HG03432 (cell line): ENCODE data around the gene TIMM29.
A peak's percentile ranks its signal among the peaks of the same experiment; 100 is the strongest.

Experiments
- ATAC-seq: cut with Tn5 transposase; IDR thresholded peaks from one replicate; pipeline ENCODE4 v1.9.1; 2021; ENCODE audit warnings: mild to moderate bottlenecking, moderate library complexity; ENCODE audit not compliant: unreplicated experiment

The TIMM29 gene

DNA sequence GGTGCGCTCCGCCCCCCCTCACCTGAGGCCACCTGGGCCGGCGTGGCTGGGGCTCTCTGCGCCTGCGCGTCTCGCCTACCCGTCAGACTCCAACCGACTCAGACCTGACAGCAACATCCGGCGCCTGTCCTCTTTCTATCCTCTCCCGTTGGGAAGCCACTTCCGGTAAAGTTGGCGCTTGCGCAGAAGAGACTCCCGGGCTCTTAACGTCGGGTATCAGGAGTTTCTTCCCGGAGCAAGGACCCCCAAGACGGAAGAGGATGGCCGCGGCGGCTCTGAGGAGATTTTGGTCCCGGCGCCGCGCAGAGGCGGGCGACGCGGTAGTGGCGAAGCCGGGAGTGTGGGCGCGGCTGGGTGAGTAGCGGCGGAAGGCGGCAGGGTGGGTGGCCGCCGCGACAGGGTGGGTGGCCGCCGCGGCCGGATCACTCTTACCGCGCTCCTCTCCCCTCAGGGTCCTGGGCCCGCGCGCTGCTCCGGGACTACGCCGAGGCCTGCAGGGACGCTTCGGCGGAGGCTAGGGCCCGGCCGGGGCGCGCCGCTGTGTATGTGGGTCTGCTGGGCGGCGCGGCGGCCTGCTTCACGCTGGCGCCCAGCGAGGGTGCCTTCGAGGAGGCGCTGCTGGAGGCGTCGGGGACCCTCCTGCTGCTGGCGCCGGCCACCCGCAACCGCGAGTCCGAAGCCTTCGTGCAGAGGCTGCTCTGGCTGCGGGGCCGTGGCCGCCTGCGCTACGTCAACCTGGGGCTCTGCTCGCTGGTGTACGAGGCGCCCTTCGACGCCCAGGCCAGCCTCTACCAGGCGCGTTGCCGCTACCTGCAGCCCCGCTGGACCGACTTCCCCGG lies at the start of gene TIMM29, which contains the start of gene YIPF2:
TIMM29 (plus strand) TSS at position 249 of the 839 bp plus-strand sequence; CDS start at position 261, 12 bp downstream.
YIPF2 (minus strand) TSS at position 77 of the 839 bp plus-strand sequence. CDS start 229 bp downstream, outside the sequence.
- ATAC-seq = peak; percentile 73

DNA sequence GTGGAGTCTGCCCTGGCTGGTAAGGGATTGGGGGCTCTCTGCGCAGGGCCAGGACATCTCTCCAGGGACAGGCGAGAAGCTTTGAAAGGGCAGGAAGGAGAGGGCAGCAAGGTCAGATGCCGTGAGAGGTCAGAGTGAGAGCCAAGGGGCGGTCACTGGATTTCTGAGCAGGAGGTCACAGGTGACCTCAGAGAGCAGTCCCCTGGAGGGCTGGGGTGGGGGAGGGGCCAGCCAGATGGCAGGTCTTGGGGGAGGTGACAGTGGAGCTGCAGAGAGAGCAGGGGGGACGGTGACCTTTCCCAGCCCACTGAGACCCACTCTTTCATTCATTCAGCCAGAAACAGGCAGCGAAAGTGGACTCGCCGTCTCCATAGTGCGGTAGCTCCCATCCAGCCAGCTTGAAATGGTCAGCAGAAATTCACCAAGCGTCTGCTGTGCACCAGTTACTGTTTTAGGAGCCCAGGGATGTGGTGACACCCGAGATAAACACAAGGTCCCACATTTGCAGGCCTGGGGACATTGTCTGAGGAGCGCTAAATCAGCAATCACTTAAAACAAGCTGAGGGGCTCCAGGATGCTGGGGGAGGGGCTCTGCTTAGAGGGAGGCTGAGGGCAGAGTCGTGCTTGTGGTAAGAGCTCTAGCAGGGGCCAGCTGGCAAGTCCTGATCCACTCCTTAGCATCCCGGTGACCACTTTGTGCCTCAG lies 47.1 kb upstream of the TIMM29 start:
- ATAC-seq = no peak

- no peak for ATAC-seq
Measured at GRCh38 chr19:10882108-10882457, 46.5 kb upstream of the TIMM29 start.

DNA sequence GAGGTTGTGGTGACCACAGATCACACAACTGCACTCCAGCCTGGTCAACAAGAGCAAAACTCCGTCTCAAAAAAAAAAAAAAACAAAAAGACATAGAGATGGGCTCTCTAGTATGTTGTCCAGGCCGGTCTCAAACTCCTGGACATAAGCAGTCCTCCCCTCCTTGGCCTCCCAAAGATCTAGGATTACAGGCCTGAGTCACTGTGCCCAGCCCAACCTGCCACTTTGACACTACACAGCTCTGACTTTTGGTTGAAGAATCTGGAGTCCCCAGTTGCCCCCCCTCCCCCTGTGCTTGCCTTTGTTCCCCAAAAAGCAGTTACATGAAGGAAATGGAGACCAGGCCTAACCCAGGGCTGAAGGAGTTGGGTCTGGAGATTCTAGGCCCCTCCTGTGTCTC lies 44.3 kb upstream of the TIMM29 start:
- ATAC-seq = no peak

DNA sequence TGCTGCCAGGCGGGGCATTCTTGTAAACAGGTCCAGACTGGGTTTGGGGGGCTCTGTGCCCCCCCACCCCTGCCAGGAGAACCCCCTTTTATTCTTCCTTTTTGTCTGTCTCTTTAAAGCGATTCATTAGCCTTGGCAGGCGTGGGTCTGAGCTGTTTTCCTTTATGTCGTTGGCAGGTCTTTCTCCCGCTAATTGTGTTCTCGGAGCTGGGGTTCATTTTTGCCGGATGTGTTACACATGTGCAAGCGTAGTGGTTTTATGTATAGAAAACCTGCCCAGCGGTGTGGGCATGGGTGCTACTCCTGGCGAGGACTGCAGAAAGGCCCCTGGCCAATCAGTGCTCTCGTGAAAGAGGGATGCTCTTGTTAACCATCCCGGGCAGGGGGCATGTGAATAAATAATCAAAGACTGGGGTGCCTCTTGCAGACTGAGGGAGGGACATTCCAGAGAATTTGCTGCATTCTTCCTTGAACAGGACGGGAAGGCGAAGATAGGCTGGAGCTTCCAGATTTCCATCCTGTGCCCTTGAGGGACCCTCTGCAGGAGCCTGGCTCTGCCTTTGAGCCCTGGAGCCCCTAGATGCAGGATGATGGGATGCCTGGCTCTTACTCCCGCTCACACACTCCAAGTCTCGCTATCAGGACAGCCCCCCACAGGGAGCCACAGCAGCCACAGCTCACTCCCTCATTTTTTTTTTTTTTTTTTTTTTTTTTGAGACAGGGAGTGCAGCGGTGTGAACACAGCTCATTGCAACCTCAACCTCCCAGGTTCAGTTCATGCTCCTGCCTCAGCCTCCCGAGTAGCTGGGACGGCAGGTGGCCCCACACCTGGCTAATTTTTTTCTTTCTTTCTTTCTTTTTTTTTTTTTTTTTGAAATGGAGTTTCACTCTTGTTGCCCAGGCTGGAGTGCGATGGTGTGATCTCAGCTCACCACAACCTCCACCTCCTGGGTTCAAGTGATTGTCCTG lies 43.1 kb upstream of the TIMM29 start:
- no peak for ATAC-seq

DNA sequence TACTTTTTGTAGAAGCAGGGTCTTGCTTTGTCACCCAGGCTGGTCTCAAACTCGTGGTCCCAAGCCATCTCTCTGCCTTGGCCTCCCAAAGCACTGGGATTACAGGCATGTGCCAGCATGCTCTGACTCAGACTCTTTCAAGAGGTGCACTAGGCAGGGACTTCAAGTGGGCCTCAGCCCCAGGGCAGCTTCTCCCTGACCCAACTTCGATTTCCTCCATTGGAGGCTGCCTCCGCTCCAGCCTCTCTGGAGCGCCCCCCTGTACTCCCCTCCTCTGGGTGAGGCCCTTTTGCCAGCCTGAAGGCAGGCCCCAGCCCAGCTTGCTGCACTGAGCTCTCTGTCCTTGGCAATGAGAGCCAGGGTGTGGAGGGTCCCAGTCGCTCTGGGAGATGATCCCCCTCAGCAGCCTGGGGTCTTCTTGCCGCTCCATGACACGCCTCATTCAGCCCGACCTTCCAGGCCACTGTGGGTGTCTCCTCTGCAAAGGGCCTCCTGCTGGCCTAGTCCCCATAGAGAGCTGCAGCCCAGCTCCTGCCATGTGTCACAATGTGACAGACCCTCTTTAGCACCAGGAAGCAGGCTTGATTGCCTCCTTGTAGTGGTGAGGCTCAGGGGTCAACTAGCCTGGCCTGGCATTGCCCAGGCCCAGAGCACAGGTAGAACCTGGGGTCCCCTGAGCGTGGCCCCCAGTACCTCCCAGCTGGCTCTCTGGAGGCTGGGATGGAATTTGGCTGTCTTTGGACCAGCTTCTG lies 40.8 kb upstream of the TIMM29 start:
- no peak for ATAC-seq

- no peak for ATAC-seq
Measured at GRCh38 chr19:10888421-10888866, 40.2 kb upstream of the TIMM29 start.

- ATAC-seq = no peak
Measured at GRCh38 chr19:10889880-10890279, 38.7 kb upstream of the TIMM29 start.

DNA sequence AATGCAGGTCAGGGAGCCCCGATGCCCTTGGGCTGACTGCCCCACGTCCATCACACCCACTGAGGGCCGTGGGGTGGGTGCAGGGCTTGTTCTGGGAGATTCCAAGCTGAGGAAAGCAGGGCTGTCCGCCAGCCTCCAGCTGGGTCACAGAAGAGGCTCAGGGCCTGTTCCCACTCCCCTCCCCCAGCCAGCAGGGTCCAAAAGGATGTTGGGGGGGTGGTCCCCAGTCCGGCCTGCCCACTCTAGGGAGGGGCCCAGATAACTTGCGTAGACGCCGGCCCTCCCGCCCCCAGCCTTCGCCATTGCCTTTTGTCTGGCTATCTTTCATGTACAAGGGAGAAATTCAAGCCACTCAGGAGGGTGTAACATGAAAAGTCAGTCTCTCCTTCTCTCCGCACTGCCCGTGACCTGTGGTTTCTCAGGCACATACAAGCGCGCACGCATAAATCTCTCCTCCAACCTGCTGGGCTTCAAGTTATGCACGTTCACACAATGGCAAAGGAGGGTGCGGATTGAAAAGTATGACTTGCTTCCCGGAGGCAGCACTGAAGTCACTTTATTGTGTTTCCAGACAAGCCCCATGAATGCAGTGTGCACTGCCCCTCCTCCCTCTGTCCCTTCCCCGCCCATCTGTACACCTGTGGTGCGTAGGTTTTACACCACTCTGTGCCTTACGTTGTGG lies 37.1 kb upstream of the TIMM29 start:
- ATAC-seq = no peak

DNA sequence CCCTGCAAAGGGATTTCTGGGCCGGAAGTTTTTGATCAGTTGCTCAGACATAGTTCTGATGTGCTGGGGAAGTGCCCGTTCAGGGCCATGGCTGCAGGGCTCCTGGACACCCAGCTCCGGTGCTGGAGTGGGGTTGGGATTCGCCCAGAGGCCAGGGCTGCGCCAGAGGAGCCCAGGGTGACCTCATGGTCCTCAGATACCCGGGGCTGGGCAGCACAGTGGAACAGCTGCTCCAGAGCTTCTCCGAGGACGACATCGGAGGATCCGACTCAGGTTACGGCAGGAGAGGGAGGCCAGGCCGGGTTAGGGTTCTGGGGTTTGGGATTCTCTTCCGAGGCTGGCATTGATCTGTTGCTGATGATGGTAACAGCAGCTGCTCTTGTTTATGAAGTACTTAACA lies 36.4 kb upstream of the TIMM29 start:
- no peak for ATAC-seq

DNA sequence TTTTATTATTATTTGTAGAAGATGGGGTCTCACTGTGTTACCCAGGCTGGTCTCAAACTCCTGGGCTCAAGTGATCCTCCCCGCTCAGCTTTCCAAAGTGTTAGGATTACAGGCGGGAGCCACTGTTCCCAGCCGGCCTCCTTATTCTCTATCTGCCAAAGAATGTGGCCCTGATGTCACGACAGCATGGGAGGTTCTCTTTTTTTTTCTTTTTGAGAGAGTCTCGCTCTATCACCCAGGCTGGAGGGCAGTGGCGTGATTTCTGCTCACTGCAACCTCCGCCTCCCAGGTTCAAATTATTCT lies 33.7 kb upstream of the TIMM29 start:
- ATAC-seq = no peak

DNA sequence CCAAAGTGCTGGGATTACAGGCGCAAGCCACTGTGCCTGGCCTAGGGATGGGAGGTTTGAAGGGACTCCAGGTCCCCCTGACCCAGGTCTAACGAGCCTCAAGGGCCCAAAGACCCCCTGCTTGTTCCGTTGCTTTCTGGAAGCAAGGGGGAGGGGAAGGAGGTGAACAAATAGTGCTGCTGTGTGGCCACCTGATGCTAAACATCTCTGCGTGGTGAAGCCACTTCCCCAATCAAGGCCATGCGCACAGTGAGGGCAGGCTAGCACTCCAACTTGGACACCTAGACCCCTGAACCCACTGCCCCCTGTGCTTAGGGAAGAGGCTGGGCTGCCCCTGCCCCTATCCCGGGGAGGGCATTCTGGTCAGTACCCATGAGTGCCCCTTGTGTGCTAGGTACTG lies 33.2 kb upstream of the TIMM29 start:
- ATAC-seq = no peak

DNA sequence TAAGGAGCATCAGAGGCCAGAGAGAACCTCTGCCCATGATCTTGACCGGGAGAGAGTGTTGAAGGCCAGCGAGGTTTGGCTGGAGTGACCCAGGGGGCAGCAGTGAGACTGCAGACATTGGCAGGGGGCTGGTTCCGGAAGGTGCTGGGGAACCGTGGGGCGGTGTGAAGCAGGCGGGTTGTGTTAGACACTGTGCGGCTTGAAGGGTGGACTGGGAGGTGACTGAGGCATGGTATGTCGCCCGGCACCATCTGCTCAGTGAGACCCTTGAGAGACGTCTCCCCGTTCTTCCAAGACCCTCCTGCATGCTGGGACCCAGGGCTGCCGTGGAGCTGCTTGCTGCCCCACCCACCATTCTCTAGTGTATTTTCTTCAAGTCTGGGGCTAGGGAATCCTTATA lies 32.7 kb upstream of the TIMM29 start:
- ATAC-seq = no peak

- no peak for ATAC-seq
Measured at GRCh38 chr19:10896851-10897526, 31.6 kb upstream of the TIMM29 start.

- ATAC-seq = no peak
Measured at GRCh38 chr19:10898633-10899032, 30.0 kb upstream of the TIMM29 start.

- no peak for ATAC-seq
Measured at GRCh38 chr19:10899151-10899653, 29.4 kb upstream of the TIMM29 start.

DNA sequence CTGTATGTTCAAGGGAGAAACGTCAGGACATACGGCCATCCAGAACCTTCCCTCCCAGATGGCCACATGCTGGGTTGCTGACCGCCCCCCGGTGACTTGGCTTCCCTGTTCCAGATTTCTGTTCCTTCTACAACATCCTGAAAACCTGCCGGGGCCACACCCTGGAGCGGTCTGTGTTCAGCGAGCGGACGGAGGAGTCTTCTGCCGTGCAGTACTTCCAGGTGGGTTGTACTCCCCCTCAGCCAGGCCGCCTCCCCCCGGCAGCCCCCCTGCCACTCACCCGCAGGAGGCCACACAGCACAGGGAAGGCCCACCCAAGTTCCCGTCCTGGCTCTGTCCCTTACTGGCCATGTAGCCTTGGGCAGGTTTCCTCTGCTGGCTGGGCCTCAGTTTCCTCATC lies 20.7 kb upstream of the TIMM29 start:
- ATAC-seq = no peak

- ATAC-seq = no peak
Measured at GRCh38 chr19:10908380-10908960, 20.1 kb upstream of the TIMM29 start.
